HCT116 (cell line): Measurements from ENCODE around the gene DPM2. TPM values are rescaled to one million over a fixed set of nuclear protein-coding genes. Genes with fewer than 3 reads are reported as not detected.

Source experiments
- ATAC-seq: fragments of 200-7000 bp; cut with Tn5 transposase; 2 replicates; pipeline ENCODE4 v1.9.1; 2020; ENCODE audit warnings: mild to moderate bottlenecking, moderate library complexity
- BruUV-seq: library from RNA; stranded (reverse); fragments of 400-500 nt; replicated peaks from 2 replicates; lab custom pipeline; 2021; lab: Mats Ljungman, UMichigan
- CTCF ChIA-PET: fragments of 300-600 bp; sonication (Branson Sonifier 250); formaldehyde crosslinking; loops from one replicate; lab custom pipeline; 2021; ENCODE audit warnings: antibody characterized with exemption; lab: Charles Lee
- POLR2A ChIA-PET: fragments of 300-600, 350-600 bp; sonication (Branson Sonifier 250); formaldehyde crosslinking; loops from one replicate; lab custom pipeline; 2021; ENCODE audit warnings: antibody characterized with exemption; lab: Charles Lee
- RAD21 ChIA-PET, 2 experiments: fragments of 300-600 bp; sonication (Branson Sonifier 250); formaldehyde crosslinking; loops; one replicate each; lab custom pipeline; 2023; ENCODE audit warnings: low total read pairs in 2 of 2; ENCODE audit not compliant: uncharacterized antibody in 2 of 2, unreplicated experiment in 2 of 2, low non-redundant PET in 1 of 2; lab: Charles Lee
- DNase-seq: peaks from one replicate; pipeline ENCODE4 v3.0.0-alpha.2; 2010; ENCODE audit warnings: low read depth, low spot score
- H2AFZ ChIP-seq: fragments of 200-600 bp; shearing (Covaris generic), sonication (generic); 2 replicates; pipeline ENCODE4 v1.6.1; 2017; ENCODE audit warnings: low read depth, mixed run types, mixed read lengths, antibody characterized with exemption, low read length; ENCODE audit not compliant: poor library complexity, severe bottlenecking
- H3K27ac ChIP-seq: 2 replicates; pipeline ENCODE4 v1.5.1; 2012; ENCODE audit warnings: low read depth, low read length
- H3K27me3 ChIP-seq: fragments of 200-600 bp; sonication (generic); 2 replicates; pipeline ENCODE4 v1.6.1; 2016; ENCODE audit warnings: mixed run types, low read length, mixed read lengths; ENCODE audit not compliant: insufficient read depth
- H3K36me3 ChIP-seq, 2 experiments: fragments of 200-500 bp in 1 of 2; fragments of 200-600 bp in 1 of 2; sonication (Bioruptor generic) in 1 of 2; sonication (generic) in 1 of 2; 2 replicates each; pipeline versions ENCODE4 v1.5.1 to v1.6.1; 2014 to 2016; ENCODE audit warnings: low read length in 2 of 2, inconsistent platforms in 1 of 2, mixed read lengths in 1 of 2, mixed run types in 1 of 2; ENCODE audit not compliant: insufficient read depth in 2 of 2, control insufficient read depth in 1 of 2
- H3K4me1 ChIP-seq, 2 experiments: fragments of 200-600 bp in 1 of 2; sonication (generic) in 1 of 2; 2 replicates each; pipeline versions ENCODE4 v1.5.1 to v1.6.1; 2012 to 2017; ENCODE audit warnings: low read length in 2 of 2, inconsistent platforms in 1 of 2, mild to moderate bottlenecking in 1 of 2, mixed read lengths in 1 of 2, mixed run types in 1 of 2, moderate library complexity in 1 of 2; ENCODE audit not compliant: insufficient read depth in 2 of 2, control insufficient read depth in 1 of 2
- H3K4me2 ChIP-seq: fragments of 200-600 bp; sonication (generic); 2 replicates; pipeline ENCODE4 v1.6.1; 2017; ENCODE audit warnings: mixed run types, low read length, mixed read lengths
- H3K4me3 ChIP-seq, 2 experiments: fragments of 200-600 bp in 1 of 2; sonication (generic) in 1 of 2; replicated peaks in 1 of 2; 2 replicates each; pipeline ENCODE4 v1.5.1; 2011 to 2016; ENCODE audit warnings: low read length in 2 of 2, control low read depth in 1 of 2, low read depth in 1 of 2, mild to moderate bottlenecking in 1 of 2, mixed read lengths in 1 of 2, mixed run types in 1 of 2
- H3K79me2 ChIP-seq: fragments of 200-600 bp; sonication (generic); 2 replicates; pipeline ENCODE4 v1.6.1; 2017; ENCODE audit warnings: mild to moderate bottlenecking, mixed run types, low read length, moderate library complexity, mixed read lengths; ENCODE audit not compliant: insufficient read depth
- H3K9ac ChIP-seq: fragments of 200-600 bp; sonication (generic); 2 replicates; pipeline ENCODE4 v1.6.1; 2016; ENCODE audit warnings: low read length, mixed read lengths
- H3K9me2 ChIP-seq: fragments of 200-600 bp; sonication (generic), shearing (Covaris generic); 2 replicates; pipeline ENCODE4 v1.6.1; 2017; ENCODE audit warnings: mixed run types, mild to moderate bottlenecking, moderate library complexity; ENCODE audit not compliant: insufficient read depth
- H3K9me3 ChIP-seq, 2 experiments: fragments of 200-500 bp in 1 of 2; fragments of 200-600 bp in 1 of 2; sonication (Bioruptor generic) in 1 of 2; sonication (generic) in 1 of 2; 2 replicates each; pipeline ENCODE4 v1.6.1; 2014 to 2017; ENCODE audit warnings: low read length in 2 of 2, mixed read lengths in 2 of 2, inconsistent platforms in 1 of 2, low read depth in 1 of 2, mild to moderate bottlenecking in 1 of 2, mixed run types in 1 of 2, moderate library complexity in 1 of 2; ENCODE audit not compliant: control insufficient read depth in 1 of 2, insufficient read depth in 1 of 2
- H4K20me1 ChIP-seq: fragments of 200-600 bp; sonication (generic), shearing (Covaris generic); 2 replicates; pipeline ENCODE4 v1.6.1; 2017; ENCODE audit warnings: mixed run types, mild to moderate bottlenecking, moderate library complexity; ENCODE audit not compliant: insufficient read depth
- EGR1 ChIP-seq: IDR thresholded peaks from 2 replicates; pipeline ENCODE4 v1.6.1; 2012; ENCODE audit warnings: low read depth
- ELF1 ChIP-seq: IDR thresholded peaks from 2 replicates; pipeline ENCODE4 v1.6.1; 2012; ENCODE audit warnings: low read depth, borderline replicate concordance
- EZH2phosphoT487 ChIP-seq: fragments of 200-600 bp; IDR thresholded peaks from 2 replicates; pipeline ENCODE4 v1.6.1; 2018; ENCODE audit warnings: antibody characterized with exemption, borderline replicate concordance
- POLR2AphosphoS5 ChIP-seq: IDR thresholded peaks from 2 replicates; pipeline ENCODE4 v1.6.1; 2011; ENCODE audit warnings: mild to moderate bottlenecking, low read depth, low read length, moderate library complexity
- SRF ChIP-seq: IDR thresholded peaks from 2 replicates; pipeline ENCODE4 v1.6.1; 2012; ENCODE audit warnings: low read depth
- YY1 ChIP-seq: IDR thresholded peaks from 2 replicates; pipeline ENCODE4 v1.6.1; 2011; ENCODE audit warnings: low read length, low read depth, moderate library complexity, mild to moderate bottlenecking; ENCODE audit not compliant: insufficient replicate concordance; ENCODE audit errors: extremely low read depth
- ZBTB33 ChIP-seq: IDR thresholded peaks from 2 replicates; pipeline ENCODE4 v1.6.1; 2011; ENCODE audit warnings: mild to moderate bottlenecking, low read length, moderate library complexity; ENCODE audit not compliant: insufficient replicate concordance; ENCODE audit errors: extremely low read depth
- ZFX ChIP-seq: fragments of 450-650 bp; IDR thresholded peaks from 2 replicates; pipeline ENCODE4 v1.6.1; 2017
- intact Hi-C: fragments of 100-400 bp; cut with micrococcal nuclease; formaldehyde crosslinking; loops from 2 replicates; pipeline ENCODE4 v1.10.0; 2022
- total RNA-seq: library from RNA; stranded (reverse); gene quantifications from one replicate; pipeline ENCODE4 v1.2.1, GENCODE V29; 2021; ENCODE audit not compliant: unreplicated experiment
- TF ChIP-seq, protein P1 (sequence below): IDR thresholded peaks from 2 replicates; pipeline ENCODE4 v1.6.1; 2012; ENCODE audit warnings: low read depth

Gene DPM2
- total RNA-seq, 1 experiment from 2014 or later = 54.6 TPM

DNA sequence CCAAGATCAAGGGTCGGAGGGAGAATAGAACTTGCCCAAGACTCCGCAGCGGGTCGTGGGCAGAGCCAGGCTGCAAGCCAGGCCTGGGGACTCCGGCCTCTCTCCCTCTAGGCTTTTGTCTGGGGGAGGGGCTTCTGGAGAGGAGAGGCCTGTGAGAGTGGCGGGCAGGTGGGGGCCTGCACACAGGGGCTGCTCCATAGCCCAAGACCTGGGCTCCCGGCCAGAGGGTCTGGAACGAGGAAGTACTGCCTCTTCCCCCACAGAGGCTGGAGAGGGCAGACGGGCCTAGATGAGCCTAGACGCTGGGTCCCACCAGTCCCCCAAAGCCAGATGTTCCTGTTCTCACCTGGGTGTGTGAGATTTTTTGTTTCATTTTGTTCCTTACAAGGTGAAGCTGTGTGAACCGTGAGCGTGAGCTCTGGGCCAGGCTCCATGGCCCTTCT lies 33.1 kb downstream of the DPM2 start:
- DNase-seq (no peak), ATAC-seq (0 out of 2 replicates have a peak, but pooled peaks have one; percentile 3)
- no peak overlapping the region for H3K4me3 ChIP-seq
- H3K79me2 ChIP-seq = no peaks in the 10 kb centered on the region
- no peak overlapping the region for H3K9ac ChIP-seq
- peaks cover 26 to 47% of the 10 kb centered on the region in 2 experiments for H3K4me1 ChIP-seq
- peak overlapping the region; percentile 25; the same call in 1 of the 2 replicates for H3K27ac ChIP-seq
- H3K36me3 ChIP-seq = peaks cover 0 to 9% of the 10 kb centered on the region in 2 experiments; a peak in 1 of 4 replicates
- ChIA-PET CTCF (no interaction called here), POLR2A (no interaction called here), RAD21 (no interaction called here)
- no peak for TF ChIP-seq YY1
- TF ChIP-seq ZFX = no peak
- no peaks in the 10 kb centered on the region for H3K9me2 ChIP-seq
- BruUV-seq = no TSS peak
- intact Hi-C loops = no loop called here
- H2AFZ ChIP-seq = no peak overlapping the region
- H3K27me3 ChIP-seq = no peaks in the 10 kb centered on the region
- no peaks in the 10 kb centered on the region for H4K20me1 ChIP-seq
- no peak overlapping the region for H3K4me2 ChIP-seq
- no peaks in the 10 kb centered on the region for H3K9me3 ChIP-seq

DNA sequence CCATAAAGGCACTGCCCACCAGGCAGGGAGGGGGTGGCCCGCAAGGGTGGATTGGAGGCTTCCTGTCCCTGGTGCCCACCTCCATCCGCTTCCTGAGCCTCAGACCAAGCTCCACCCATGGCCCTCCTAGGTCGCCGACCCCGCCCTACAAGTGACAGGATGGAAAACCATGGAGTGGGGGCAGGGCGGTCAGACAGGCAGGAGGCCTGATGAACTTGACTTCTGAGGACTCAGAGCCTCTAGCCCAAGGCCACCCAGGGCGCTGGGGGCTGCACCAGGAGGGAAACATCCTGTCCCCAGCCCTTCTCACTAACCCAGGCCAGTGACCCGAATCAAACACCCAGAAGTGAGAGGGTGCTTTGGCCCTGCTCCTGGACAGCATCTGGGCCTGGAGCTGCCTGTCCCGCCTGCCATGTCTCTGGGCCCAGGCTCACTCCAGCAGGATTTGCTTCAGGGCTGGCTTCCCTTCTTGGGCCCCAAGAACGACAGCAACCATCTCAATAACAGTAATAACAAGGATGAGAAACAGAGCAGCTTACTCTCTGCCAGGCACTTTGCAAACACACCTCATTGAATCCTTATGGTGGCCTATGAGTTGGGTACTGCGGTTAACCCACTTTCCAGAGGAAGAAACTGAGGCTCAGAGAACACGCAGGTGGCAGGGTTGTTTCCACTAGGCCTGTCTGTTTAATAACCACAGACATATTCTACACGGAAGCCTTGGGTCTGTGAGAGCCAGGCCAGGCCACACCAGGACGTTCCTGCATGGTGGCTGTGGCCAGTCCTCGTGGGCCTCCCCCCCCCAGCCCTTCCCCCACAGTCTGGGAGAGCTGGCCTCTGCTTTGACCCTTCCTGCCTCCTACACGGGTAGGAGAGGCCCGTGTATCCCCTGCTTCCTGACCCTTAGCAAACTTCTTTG lies 33.8 kb downstream of the DPM2 start:
- no peaks in the 10 kb centered on the region for H3K9me3 ChIP-seq
- DNase-seq = no peak
- no peak overlapping the region for H2AFZ ChIP-seq
- ATAC-seq = no peak
- H3K4me3 ChIP-seq = no peak overlapping the region
- no TSS peak for BruUV-seq
- peak overlapping the region; percentile 52 for H3K4me2 ChIP-seq
- peaks cover 26 to 50% of the 10 kb centered on the region in 2 experiments for H3K4me1 ChIP-seq
- H3K9me2 ChIP-seq = no peaks in the 10 kb centered on the region
- H4K20me1 ChIP-seq = no peaks in the 10 kb centered on the region
- peaks cover 0 to 7% of the 10 kb centered on the region in 2 experiments; a peak in 1 of 4 replicates for H3K36me3 ChIP-seq
- H3K79me2 ChIP-seq = peaks cover 3% of the 10 kb centered on the region; the same call in 1 of the 2 replicates
- H3K27me3 ChIP-seq = no peaks in the 10 kb centered on the region
- POLR2A ChIA-PET = interaction anchor here (1.0 kb wide), 1 partner anchor 14 kb away, joined by 3 read pairs; no protein-coding TSS in a partner anchor
- H3K9ac ChIP-seq = peak overlapping the region; percentile 17; the same call in 1 of the 2 replicates
- intact Hi-C loops = no loop called here
- CTCF ChIA-PET = interaction anchor here (1.0 kb wide), 1 partner anchor 169 kb away, joined by 4 read pairs; the partner anchor contains the start of gene TOR2A
- H3K27ac ChIP-seq = peak overlapping the region; percentile 30; the same call in 1 of the 2 replicates
- TF ChIP-seq, protein P1, sequence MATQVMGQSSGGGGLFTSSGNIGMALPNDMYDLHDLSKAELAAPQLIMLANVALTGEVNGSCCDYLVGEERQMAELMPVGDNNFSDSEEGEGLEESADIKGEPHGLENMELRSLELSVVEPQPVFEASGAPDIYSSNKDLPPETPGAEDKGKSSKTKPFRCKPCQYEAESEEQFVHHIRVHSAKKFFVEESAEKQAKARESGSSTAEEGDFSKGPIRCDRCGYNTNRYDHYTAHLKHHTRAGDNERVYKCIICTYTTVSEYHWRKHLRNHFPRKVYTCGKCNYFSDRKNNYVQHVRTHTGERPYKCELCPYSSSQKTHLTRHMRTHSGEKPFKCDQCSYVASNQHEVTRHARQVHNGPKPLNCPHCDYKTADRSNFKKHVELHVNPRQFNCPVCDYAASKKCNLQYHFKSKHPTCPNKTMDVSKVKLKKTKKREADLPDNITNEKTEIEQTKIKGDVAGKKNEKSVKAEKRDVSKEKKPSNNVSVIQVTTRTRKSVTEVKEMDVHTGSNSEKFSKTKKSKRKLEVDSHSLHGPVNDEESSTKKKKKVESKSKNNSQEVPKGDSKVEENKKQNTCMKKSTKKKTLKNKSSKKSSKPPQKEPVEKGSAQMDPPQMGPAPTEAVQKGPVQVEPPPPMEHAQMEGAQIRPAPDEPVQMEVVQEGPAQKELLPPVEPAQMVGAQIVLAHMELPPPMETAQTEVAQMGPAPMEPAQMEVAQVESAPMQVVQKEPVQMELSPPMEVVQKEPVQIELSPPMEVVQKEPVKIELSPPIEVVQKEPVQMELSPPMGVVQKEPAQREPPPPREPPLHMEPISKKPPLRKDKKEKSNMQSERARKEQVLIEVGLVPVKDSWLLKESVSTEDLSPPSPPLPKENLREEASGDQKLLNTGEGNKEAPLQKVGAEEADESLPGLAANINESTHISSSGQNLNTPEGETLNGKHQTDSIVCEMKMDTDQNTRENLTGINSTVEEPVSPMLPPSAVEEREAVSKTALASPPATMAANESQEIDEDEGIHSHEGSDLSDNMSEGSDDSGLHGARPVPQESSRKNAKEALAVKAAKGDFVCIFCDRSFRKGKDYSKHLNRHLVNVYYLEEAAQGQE = no peak
- TF ChIP-seq EZH2phosphoT487 (no peak), POLR2AphosphoS5 (0 out of 2 replicates have a peak, but pooled peaks have one; percentile 24), ELF1 (no peak), EGR1 (no peak), ZBTB33 (no peak), SRF (no peak)
- RAD21 ChIA-PET = no interaction called here
